ENCODE results near the gene DCLRE1B. TPM values are rescaled to one million over a fixed set of nuclear protein-coding genes. Genes with fewer than 3 reads are reported as not detected.

The DCLRE1B gene
- total RNA-seq, 2 donors from 2014 or later, result 16.1 to 21.4 TPM

DNA sequence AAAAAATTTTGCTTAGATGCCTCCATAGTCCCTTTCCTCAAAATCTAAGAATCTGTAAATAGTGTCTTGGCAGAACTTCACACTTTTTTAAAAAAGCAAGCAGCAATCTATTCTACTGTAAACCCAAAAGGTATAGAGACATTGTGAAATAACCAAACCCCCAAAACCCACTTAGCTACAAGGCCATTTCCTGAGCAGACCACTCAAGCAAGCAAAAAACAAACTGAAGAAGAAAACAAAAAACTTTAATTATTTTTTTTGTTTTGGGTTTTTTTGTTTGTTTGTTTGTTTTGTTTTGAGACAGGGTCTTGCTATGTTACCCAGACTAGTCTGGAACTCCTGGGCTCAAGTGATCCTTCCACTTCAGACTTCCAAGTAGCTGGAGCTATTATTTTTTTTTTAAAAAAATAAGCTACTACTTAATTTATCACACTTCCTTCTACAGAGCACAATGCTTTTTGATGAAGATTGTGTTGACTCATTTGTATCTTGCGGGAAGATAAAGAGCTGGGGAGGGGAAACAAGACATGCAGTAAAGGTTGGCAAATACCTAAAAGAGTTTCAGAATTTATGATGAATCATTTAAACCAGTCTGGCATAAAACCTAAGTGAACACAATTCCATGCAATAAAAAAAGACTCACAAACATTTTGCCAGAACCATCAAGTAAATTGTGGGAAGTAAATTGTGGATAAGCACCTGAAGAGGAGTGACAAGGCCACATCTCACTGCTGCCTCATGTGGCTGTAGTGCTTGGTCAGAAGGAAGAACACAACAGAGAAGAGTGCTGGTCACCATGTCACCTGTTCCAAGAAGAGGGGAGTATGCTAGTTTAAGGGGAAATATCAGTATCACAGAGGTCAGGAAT is 30.9 kb upstream of the DCLRE1B start:
- Mint-ChIP-seq H3K27ac (peak overlapping the region; percentile 90), H3K36me3 (ENCODE audit: low read depth) (peaks cover 24% of the 10 kb centered on the region), H3K9me3 (no peaks in the 10 kb centered on the region), H3K27me3 (no peaks in the 10 kb centered on the region), H3K4me3 (peak overlapping the region; percentile 71), H3K4me1 (peaks cover 19% of the 10 kb centered on the region)
- ATAC-seq (replicated peaks), result peak; percentile 62

DNA sequence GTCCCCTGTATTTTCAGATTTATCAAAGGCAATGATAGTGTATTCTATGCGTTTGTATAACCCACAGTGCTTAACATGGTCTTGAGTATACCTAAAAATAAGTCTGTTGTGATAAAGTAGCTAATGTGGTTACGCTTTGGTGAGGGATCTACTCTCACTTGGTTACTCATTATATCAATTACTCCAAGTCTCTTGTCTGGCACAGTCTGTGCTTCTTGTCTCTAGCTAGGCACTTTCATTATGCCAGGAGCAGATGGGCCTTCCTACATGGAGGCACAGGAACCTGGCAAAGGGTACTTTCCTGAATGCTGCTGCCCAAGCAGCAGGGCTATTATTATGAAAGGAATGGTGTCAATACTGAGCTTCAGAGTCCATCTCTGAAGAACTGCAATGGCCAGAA is 29.4 kb upstream of the DCLRE1B start:
- H3K27me3 Mint-ChIP-seq, result no peaks in the 10 kb centered on the region
- H3K4me1 Mint-ChIP-seq, result peaks cover 19% of the 10 kb centered on the region
- ATAC-seq (replicated peaks), result no peak
- peaks cover 9% of the 10 kb centered on the region for H3K36me3 Mint-ChIP-seq (ENCODE audit: low read depth)
- peak overlapping the region; percentile 71 for H3K4me3 Mint-ChIP-seq
- H3K9me3 Mint-ChIP-seq, result no peaks in the 10 kb centered on the region
- H3K27ac Mint-ChIP-seq, result peak overlapping the region; percentile 90

DNA sequence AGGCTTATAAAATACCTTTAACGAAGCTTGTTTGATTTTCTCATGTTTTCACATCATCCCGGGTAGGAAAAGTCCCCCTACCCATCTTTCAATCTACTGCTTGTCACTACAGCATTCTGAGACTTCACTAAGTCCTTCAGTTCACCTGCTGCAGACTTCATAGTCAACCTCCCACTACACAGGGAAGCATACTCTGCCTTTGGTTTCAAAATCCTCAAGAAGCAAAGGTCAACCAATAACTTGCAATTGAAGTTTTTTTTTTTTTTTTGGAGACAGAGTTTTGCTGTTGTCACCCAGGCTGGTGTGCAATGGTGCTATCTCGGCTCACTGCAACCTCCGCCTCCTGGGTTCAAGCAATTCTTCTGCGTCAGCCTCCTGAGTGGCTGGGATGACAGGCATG is 28.9 kb upstream of the DCLRE1B start:
- no peak for ATAC-seq (replicated peaks)
- H3K27ac Mint-ChIP-seq, result peak overlapping the region; percentile 90
- no peaks in the 10 kb centered on the region for H3K27me3 Mint-ChIP-seq
- H3K9me3 Mint-ChIP-seq, result no peaks in the 10 kb centered on the region
- H3K4me1 Mint-ChIP-seq, result peaks cover 19% of the 10 kb centered on the region
- peaks cover 7% of the 10 kb centered on the region for H3K36me3 Mint-ChIP-seq (ENCODE audit: low read depth)
- H3K4me3 Mint-ChIP-seq, result peak overlapping the region; percentile 71

- Mint-ChIP-seq H3K4me3 (peak overlapping the region; percentile 59), H3K27ac (peak overlapping the region; percentile 85), H3K36me3 (ENCODE audit: low read depth) (no peaks in the 10 kb centered on the region), H3K27me3 (no peaks in the 10 kb centered on the region), H3K9me3 (no peaks in the 10 kb centered on the region), H3K4me1 (peaks cover 15% of the 10 kb centered on the region)
- ATAC-seq (replicated peaks), result no peak
Observed at GRCh38 chr1:113879739-113880038, 25.4 kb upstream of the DCLRE1B start.

DNA sequence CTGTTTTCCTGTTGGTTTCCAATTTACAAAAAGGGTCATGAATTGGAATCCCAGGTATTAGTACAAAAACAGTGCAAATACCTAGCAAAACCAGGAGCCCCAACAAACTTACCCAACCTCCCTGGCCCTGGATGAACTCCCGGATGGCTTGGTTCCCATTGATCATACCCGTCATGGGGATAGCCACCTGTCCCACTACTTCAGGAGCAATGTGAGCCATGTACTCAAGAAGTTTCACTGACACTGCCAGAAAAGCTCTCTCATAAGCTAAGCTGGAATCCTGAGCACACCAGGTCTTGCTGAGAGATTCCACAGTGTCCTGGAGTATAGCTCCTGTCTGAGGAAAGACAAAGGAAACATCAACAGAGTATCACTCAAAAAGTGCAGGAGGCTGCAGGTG is 23.5 kb upstream of the DCLRE1B start:
- H3K4me1 Mint-ChIP-seq, result no peaks in the 10 kb centered on the region
- no peak for ATAC-seq (replicated peaks)
- H3K36me3 Mint-ChIP-seq (ENCODE audit: low read depth), result no peaks in the 10 kb centered on the region
- H3K27ac Mint-ChIP-seq, result peak overlapping the region; percentile 85
- H3K27me3 Mint-ChIP-seq, result no peaks in the 10 kb centered on the region
- peak overlapping the region; percentile 59 for H3K4me3 Mint-ChIP-seq
- H3K9me3 Mint-ChIP-seq, result no peaks in the 10 kb centered on the region

DNA sequence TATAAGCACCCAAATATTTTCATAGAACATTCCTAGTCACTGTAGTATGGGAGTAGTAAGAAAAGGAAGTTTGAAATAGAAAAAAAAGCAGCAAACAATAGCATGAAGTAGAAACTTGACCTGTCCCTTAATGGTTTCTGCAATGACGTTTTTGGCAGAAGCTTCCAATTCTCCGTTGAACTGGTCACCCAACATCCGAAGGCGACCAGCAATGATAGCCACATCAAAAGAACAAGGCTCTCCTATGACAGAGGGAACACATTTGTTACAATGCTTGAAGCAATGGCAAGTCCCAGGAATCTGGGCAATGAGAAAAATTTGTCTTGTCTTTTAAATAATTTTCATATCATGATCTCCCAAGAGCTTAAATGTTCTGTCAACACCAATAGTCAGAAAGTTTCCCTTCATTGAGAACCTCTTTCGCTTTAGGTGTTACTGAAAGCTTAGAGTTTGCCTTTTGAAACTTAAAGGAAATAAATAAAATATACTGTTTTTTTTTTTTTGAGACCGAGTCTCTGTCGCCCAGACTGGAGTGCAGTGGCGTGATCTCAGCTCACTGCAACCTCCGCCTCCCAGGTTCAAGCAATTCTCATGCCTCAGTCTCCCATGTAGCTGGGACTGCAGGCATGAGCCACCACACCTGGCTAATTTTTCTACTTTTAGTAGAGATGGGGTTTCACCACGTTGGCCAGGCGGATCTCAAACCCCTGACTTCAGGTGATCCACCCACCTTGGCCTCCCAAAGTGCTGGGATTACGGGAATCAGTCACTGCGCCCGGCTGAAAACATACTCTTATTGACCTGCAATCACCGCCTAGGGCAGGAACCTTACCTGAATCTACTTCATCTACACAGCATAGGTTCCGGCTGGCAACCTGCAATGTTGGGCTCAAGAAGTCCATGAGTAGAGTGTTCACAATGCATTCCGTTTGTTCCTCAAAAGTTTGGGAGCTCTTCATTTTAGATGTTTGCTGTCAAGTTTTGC is 18.4 kb upstream of the DCLRE1B start:
- Mint-ChIP-seq H3K4me1 (peaks cover 14% of the 10 kb centered on the region), H3K36me3 (ENCODE audit: low read depth) (no peaks in the 10 kb centered on the region), H3K4me3 (peak overlapping the region; percentile 59), H3K9me3 (no peaks in the 10 kb centered on the region), H3K27me3 (no peaks in the 10 kb centered on the region), H3K27ac (peak overlapping the region; percentile 69)
- ATAC-seq (replicated peaks), result no peak

- Mint-ChIP-seq H3K27ac (peak within 1 kb of the TSS; percentile 69), H3K4me3 (peak within 1 kb of the TSS; percentile 59), H3K36me3 (ENCODE audit: low read depth) (peaks cover 6% of the 10 kb centered on the region)
Observed at GRCh38 chr1:113887402-113888175, 17.5 kb upstream of the DCLRE1B start, which contains the start of gene BCL2L15. Gene BCL2L15, minus strand, starts transcription at chr1:113887581. Its CDS starts 206 bp downstream, at chr1:113887375.

GRCh38 chr1:113890816-113891215 is 14.3 kb upstream of the DCLRE1B start:
- Mint-ChIP-seq H3K36me3 (ENCODE audit: low read depth) (peaks cover 26% of the 10 kb centered on the region), H3K4me3 (peak overlapping the region; percentile 6), H3K27me3 (no peaks in the 10 kb centered on the region), H3K9me3 (no peaks in the 10 kb centered on the region), H3K27ac (peak overlapping the region; percentile 49), H3K4me1 (peaks cover 14% of the 10 kb centered on the region)
- peak; percentile 62 for ATAC-seq (replicated peaks)

More at GRCh38 chr1:113887402-113888175, 17.5 kb upstream of the DCLRE1B start, which contains the start of gene BCL2L15:
- Mint-ChIP-seq H3K9me3 (no peaks in the 10 kb centered on the region), H3K4me1 (peaks cover 14% of the 10 kb centered on the region), H3K27me3 (no peaks in the 10 kb centered on the region)
- no peak for ATAC-seq (replicated peaks)

DNA sequence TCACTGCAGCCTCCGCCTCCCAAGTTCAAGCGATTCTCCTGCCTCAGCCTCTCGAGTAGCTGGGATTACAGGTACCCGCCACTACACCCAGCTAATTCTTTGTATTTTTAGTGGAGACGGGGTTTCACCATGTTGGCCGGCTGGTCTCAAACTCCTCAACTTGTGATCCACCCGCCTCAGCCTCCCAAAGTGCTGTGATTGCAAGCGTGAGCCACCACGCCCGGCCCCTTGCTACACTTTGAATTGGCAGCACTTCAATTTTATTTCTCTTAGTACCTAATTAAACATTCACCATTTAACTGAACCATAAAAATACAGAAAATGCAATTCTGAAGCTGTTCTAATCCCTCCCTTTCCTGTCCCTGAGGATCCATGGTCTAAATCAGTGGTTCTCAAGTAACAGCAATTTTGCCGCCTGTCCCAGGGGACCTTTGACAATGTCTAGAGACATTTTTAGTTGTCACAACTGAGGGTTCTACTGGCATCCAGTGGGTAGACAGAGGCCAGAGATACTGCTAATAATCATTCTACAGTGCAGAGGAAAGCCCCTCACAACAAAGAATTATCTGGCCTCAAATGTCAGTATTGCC is 13.4 kb upstream of the DCLRE1B start:
- Mint-ChIP-seq H3K27ac (no peak overlapping the region), H3K9me3 (no peaks in the 10 kb centered on the region)

GRCh38 chr1:113893267-113893666 is 11.9 kb upstream of the DCLRE1B start:
- no peak overlapping the region for H3K4me3 Mint-ChIP-seq
- H3K27me3 Mint-ChIP-seq, result no peaks in the 10 kb centered on the region
- H3K36me3 Mint-ChIP-seq (ENCODE audit: low read depth), result peaks cover 50% of the 10 kb centered on the region
- ATAC-seq (replicated peaks), result no peak
- H3K4me1 Mint-ChIP-seq, result peaks cover 5% of the 10 kb centered on the region
- H3K27ac Mint-ChIP-seq, result no peak overlapping the region
- H3K9me3 Mint-ChIP-seq, result no peaks in the 10 kb centered on the region

More for the DNA sequence above, 13.4 kb upstream of the DCLRE1B start:
- Mint-ChIP-seq H3K4me3 (no peak overlapping the region), H3K4me1 (peaks cover 14% of the 10 kb centered on the region), H3K36me3 (ENCODE audit: low read depth) (peaks cover 35% of the 10 kb centered on the region), H3K27me3 (no peaks in the 10 kb centered on the region)
- no peak for ATAC-seq (replicated peaks)

DNA sequence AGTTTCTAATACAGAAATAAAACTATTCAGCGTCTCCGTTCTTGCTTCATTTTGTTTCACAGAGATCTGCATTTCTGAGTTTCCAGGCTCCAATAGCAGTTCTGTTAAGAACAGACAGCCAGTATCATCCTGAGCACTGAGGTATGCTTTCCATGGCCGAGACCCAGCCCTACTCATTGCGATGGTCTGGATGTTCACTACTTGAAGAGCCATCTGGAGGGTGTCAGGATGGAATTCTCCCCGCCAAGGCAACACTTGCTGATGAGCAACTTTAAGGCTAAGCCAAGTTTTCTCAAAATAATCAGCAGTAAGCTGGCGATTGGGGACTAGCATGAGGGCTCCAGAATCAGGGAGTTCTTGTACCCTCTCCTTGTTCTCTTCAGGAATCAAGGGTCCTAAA is 10.0 kb upstream of the DCLRE1B start:
- H3K36me3 Mint-ChIP-seq (ENCODE audit: low read depth), result peaks cover 68% of the 10 kb centered on the region
- H3K27ac Mint-ChIP-seq, result peak overlapping the region; percentile 14
- peaks cover 11% of the 10 kb centered on the region for H3K4me1 Mint-ChIP-seq
- no peak for ATAC-seq (replicated peaks)
- no peak overlapping the region for H3K4me3 Mint-ChIP-seq
- no peaks in the 10 kb centered on the region for H3K27me3 Mint-ChIP-seq
- H3K9me3 Mint-ChIP-seq, result no peaks in the 10 kb centered on the region

DNA sequence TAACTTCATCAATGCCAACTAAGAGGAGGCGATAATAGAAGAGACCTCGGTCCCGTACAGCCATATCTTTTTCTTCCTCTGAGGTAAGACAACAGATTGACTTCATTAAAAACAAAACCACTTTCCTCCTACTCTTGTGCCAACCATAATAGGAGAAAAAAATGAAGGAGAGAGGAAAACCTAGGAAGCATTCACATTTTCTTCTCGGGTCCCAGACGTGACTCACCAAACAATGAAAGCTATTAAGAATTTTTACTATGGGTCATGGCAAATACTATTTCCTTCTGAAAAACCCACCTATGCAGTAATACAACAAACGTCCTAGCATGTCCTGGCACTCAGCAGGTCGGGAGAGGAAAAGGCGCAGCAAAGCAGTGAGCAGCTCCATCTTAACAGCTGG is 9.2 kb upstream of the DCLRE1B start:
- peak overlapping the region; percentile 49 for H3K27ac Mint-ChIP-seq
- no peak overlapping the region for H3K4me3 Mint-ChIP-seq
- peaks cover 9% of the 10 kb centered on the region for H3K4me1 Mint-ChIP-seq
- H3K36me3 Mint-ChIP-seq (ENCODE audit: low read depth), result peaks cover 77% of the 10 kb centered on the region
- no peaks in the 10 kb centered on the region for H3K9me3 Mint-ChIP-seq
- H3K27me3 Mint-ChIP-seq, result no peaks in the 10 kb centered on the region
- ATAC-seq (replicated peaks), result no peak

DNA sequence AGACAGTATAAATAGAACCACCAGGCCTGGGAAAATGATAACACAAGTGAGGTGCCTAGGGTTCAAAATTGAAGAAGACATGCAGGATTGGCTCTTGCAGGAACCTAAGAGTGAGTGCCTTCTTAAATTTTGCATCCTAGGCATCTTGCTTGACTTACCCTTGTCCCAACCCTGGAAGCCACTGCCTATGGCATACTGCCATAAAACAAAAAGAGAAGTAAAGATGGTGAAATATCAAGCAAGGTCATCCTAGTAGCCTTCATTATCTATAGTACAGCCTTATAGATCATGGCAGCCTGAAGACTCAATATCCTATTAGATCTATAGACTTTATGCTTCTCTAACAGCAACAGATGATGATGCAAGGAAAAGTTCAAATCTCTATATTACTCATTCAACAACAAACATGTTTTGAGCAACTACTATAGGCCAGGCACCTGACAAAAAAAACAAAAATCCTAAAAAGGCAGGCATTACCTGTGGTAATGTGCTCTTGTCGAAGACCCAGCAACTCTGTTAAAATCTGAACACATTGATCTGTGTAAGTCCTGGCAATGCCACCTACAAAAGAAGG is 6.8 kb upstream of the DCLRE1B start:
- H3K9me3 Mint-ChIP-seq, result no peaks in the 10 kb centered on the region
- H3K27me3 Mint-ChIP-seq, result no peaks in the 10 kb centered on the region
- ATAC-seq (replicated peaks), result peak; percentile 61
- H3K4me1 Mint-ChIP-seq, result peaks cover 30% of the 10 kb centered on the region
- peak overlapping the region; percentile 84 for H3K27ac Mint-ChIP-seq
- no peak overlapping the region for H3K4me3 Mint-ChIP-seq
- H3K36me3 Mint-ChIP-seq (ENCODE audit: low read depth), result peaks cover 95% of the 10 kb centered on the region
